ENCODE results near the gene BOC. TPM values are rescaled to one million over a fixed set of nuclear protein-coding genes. Genes with fewer than 3 reads are reported as not detected.

Gene BOC
- total and polyA plus RNA-seq, 2 donors (not counting 3 experiments of a cell fraction or from before 2014, with no cell fraction given): 0.07 TPM; not detected in 1

- ChIA-PET CTCF (interaction anchor here (1.5 kb wide), 1 partner anchor 10 kb away, joined by 3 read pairs; no protein-coding TSS in a partner anchor), POLR2A (no interaction called here)
- FAIRE-seq: no peak
- dilution Hi-C loops (cut with MboI; ENCODE audit: extremely low pct_ligation_motif_present, low sequenced_read_pairs) (no loop called here), intact Hi-C loops (cut with micrococcal nuclease) (no loop called here)
- Histone ChIP-seq H3K27me3 (ENCODE audit: control insufficient read depth in 2 of 2, insufficient read depth in 2 of 2, low read length in 2 of 2) (peaks cover 4 to 6% of the 10 kb centered on the region in 2 experiments), H3K4me2 (ENCODE audit: insufficient read depth, low read length) (no peak overlapping the region), H4K20me1 (replicated peaks; ENCODE audit: control insufficient read depth, extremely low read depth, insufficient read depth, low read length) (no peaks in the 10 kb centered on the region), H3K9me1 (replicated peaks; ENCODE audit: control insufficient read depth, extremely low read depth, insufficient read depth, low read length) (no peaks in the 10 kb centered on the region), H3K9ac (replicated peaks; ENCODE audit: extremely low read depth, insufficient read depth, low read length) (no peak overlapping the region), H3K79me2 (ENCODE audit: control insufficient read depth, insufficient read depth, low read length) (no peaks in the 10 kb centered on the region), H3K9me3 (replicated peaks; ENCODE audit: control insufficient read depth, insufficient read depth, low read length) (no peaks in the 10 kb centered on the region), H3K4me1 (ENCODE audit: control insufficient read depth, extremely low read depth, insufficient read depth, low read length) (no peaks in the 10 kb centered on the region), H3K27ac (ENCODE audit: insufficient read depth, low read depth, low read length) (no peak overlapping the region), H3K36me3 (ENCODE audit: control insufficient read depth in 2 of 2, extremely low read depth in 1 of 2, insufficient read depth in 2 of 2, low read length in 2 of 2) (no peaks in the 10 kb centered on the region), H2AFZ (ENCODE audit: low read depth, low read length) (no peak overlapping the region), H3K4me3 (replicated peaks in 1 of 3; ENCODE audit: insufficient read depth in 1 of 3, low read depth in 1 of 3, low read length in 3 of 3) (no peak overlapping the region)
- DNase-seq (ENCODE audit: low read depth, low spot score): no peak
- BruUV-seq (replicated peaks): no TSS peak
- no peak for TF ChIP-seq JUN (IDR thresholded peaks at IDR 0.05; ENCODE audit: borderline replicate concordance, insufficient read depth, insufficient read length, low read depth)
- TF ChIP-seq POLR2AphosphoS5 (IDR thresholded peaks at IDR 0.05; ENCODE audit: insufficient read depth, low read depth, low read length): no peak
- no peak for TF ChIP-seq EZH2 (IDR thresholded peaks at IDR 0.05; ENCODE audit: borderline replicate concordance, low read depth, low read length, severe bottlenecking)
- no peak for TF ChIP-seq GATA2 (IDR thresholded peaks at IDR 0.05; ENCODE audit: insufficient read depth, insufficient read length, low read depth, low read length)
- TF ChIP-seq MAX (IDR thresholded peaks at IDR 0.05; ENCODE audit: insufficient read depth, insufficient read length): no peak
- TF ChIP-seq MYC (IDR thresholded peaks at IDR 0.05; ENCODE audit: low read depth, low read length): no peak
- TF ChIP-seq, protein P1, sequence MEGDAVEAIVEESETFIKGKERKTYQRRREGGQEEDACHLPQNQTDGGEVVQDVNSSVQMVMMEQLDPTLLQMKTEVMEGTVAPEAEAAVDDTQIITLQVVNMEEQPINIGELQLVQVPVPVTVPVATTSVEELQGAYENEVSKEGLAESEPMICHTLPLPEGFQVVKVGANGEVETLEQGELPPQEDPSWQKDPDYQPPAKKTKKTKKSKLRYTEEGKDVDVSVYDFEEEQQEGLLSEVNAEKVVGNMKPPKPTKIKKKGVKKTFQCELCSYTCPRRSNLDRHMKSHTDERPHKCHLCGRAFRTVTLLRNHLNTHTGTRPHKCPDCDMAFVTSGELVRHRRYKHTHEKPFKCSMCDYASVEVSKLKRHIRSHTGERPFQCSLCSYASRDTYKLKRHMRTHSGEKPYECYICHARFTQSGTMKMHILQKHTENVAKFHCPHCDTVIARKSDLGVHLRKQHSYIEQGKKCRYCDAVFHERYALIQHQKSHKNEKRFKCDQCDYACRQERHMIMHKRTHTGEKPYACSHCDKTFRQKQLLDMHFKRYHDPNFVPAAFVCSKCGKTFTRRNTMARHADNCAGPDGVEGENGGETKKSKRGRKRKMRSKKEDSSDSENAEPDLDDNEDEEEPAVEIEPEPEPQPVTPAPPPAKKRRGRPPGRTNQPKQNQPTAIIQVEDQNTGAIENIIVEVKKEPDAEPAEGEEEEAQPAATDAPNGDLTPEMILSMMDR (IDR thresholded peaks at IDR 0.05; ENCODE audit: extremely low read depth in 1 of 2, insufficient read depth in 1 of 2, low read depth in 1 of 2, low read length in 2 of 2): no peak
- no peak for TF ChIP-seq FOS (IDR thresholded peaks at IDR 0.05; ENCODE audit: borderline replicate concordance, insufficient read depth, low read length)
- no peak for TF ChIP-seq POLR2A (IDR thresholded peaks at IDR 0.05; ENCODE audit: low read depth, low read length)
Observed at GRCh38 chr3:113227146-113227545, 15.8 kb downstream of the BOC start.

All from endothelial cell of umbilical vein (primary cell).